Measurements from ENCODE around the gene KRT39.

Gene KRT39

GRCh38 chr17:40980596-40980995, 13.8 kb upstream of the KRT39 start:
- H3K9ac ChIP-seq (ENCODE audit: low read depth, low read length): no peak overlapping the region
- no peaks in the 10 kb centered on the region for H3K27me3 ChIP-seq (ENCODE audit: insufficient read depth, low read length)
- no peaks in the 10 kb centered on the region for H3K9me3 ChIP-seq (ENCODE audit: insufficient read depth, low read depth, low read length)
- no peaks in the 10 kb centered on the region for H3K36me3 ChIP-seq (ENCODE audit: insufficient read depth, low read length)
- peaks cover 9% of the 10 kb centered on the region for H3K4me1 ChIP-seq (ENCODE audit: insufficient read depth, low read length)
- no peak overlapping the region for H3K4me3 ChIP-seq (ENCODE audit: low read length)
- no peak overlapping the region for H3K27ac ChIP-seq (ENCODE audit: low read depth, low read length)
- WGBS: 86% methylated on average over 8 of the region's 8 CpGs

DNA sequence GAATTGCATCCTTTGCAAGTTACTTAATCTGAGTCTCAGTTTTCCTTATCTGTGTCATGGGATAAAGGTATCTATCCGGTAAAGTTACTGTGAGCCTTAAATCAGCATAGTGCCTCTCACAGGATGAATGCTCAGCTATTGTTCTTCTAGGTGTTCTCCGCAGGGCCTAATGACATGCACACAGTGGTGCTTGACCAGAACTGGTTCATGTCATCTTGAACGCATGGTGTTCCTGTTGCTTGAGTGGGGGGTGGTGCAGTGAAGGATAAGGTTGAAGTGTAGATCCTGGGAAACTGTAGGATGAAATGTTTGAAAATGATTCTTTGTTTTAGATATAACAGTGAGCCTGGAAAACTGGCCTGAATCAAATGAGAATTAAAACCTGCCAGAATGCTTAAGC, 13.4 kb upstream of the KRT39 start:
- H3K9ac ChIP-seq (ENCODE audit: low read depth, low read length): no peak overlapping the region
- H3K9me3 ChIP-seq (ENCODE audit: insufficient read depth, low read depth, low read length): no peaks in the 10 kb centered on the region
- no peaks in the 10 kb centered on the region for H3K27me3 ChIP-seq (ENCODE audit: insufficient read depth, low read length)
- 68% methylated on average over 3 of the region's 3 CpGs for WGBS
- H3K27ac ChIP-seq (ENCODE audit: low read depth, low read length): no peak overlapping the region
- H3K36me3 ChIP-seq (ENCODE audit: insufficient read depth, low read length): no peaks in the 10 kb centered on the region
- H3K4me1 ChIP-seq (ENCODE audit: insufficient read depth, low read length): peaks cover 9% of the 10 kb centered on the region
- H3K4me3 ChIP-seq (ENCODE audit: low read length): no peak overlapping the region

DNA sequence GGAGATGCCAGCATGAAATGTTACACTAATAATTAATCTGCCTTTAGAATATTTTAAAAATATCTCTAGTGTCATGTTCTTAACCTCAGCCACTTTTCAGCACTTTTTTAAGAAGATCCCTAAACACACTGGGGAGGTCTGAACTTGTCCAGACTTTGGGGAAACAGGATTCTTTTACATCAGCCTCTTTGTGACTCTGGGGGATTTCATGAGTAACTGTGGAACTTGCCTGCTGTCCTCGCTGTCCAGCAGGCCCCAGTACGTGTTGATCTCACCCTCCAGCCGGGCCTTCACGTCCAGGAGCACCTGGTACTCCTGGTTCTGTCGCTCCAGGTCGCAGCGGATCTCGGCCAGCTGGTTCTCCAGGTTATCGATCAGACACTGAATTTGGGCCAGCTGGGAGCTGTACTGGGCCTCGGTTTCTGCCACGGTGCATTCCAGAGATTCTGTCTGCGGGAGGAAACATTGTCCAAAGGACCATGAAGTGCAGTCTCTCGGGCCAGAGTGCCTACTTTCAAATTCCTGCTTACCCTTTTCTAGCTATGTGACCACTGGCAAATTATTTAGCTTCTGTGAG, 11.9 kb upstream of the KRT39 start:
- H3K36me3 ChIP-seq (ENCODE audit: insufficient read depth, low read length): no peaks in the 10 kb centered on the region
- no peak overlapping the region for H3K27ac ChIP-seq (ENCODE audit: low read depth, low read length)
- WGBS: 94% methylated on average over 13 of the region's 13 CpGs
- H3K4me1 ChIP-seq (ENCODE audit: insufficient read depth, low read length): peaks cover 9% of the 10 kb centered on the region
- no peak overlapping the region for H3K9ac ChIP-seq (ENCODE audit: low read depth, low read length)
- H3K4me3 ChIP-seq (ENCODE audit: low read length): no peak overlapping the region
- H3K9me3 ChIP-seq (ENCODE audit: insufficient read depth, low read depth, low read length): no peaks in the 10 kb centered on the region
- H3K27me3 ChIP-seq (ENCODE audit: insufficient read depth, low read length): no peaks in the 10 kb centered on the region

DNA sequence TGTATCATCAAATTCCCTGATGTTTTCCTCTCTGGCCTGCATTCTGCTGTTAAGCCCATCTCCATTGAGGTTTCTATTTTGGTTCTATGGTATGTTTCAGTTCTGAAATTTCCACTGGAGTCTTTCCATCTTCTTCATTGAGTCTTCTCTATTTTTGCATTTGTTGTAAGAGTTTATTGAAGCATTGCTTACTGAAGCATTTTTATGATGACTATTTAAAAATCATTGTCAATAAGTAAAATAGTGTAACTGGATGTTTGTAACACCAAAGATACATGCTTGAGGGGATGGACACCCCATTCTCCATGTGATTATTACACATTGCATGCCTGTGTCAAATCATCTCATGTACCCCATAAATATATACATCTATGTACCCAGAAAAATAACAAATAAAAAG, 8.8 kb upstream of the KRT39 start:
- Histone ChIP-seq H3K36me3 (ENCODE audit: insufficient read depth, low read length) (no peaks in the 10 kb centered on the region), H3K27me3 (ENCODE audit: insufficient read depth, low read length) (no peaks in the 10 kb centered on the region), H3K27ac (ENCODE audit: low read depth, low read length) (no peak overlapping the region), H3K4me1 (ENCODE audit: insufficient read depth, low read length) (peaks cover 7% of the 10 kb centered on the region), H3K9ac (ENCODE audit: low read depth, low read length) (no peak overlapping the region), H3K4me3 (ENCODE audit: low read length) (no peak overlapping the region), H3K9me3 (ENCODE audit: insufficient read depth, low read depth, low read length) (no peaks in the 10 kb centered on the region)

DNA sequence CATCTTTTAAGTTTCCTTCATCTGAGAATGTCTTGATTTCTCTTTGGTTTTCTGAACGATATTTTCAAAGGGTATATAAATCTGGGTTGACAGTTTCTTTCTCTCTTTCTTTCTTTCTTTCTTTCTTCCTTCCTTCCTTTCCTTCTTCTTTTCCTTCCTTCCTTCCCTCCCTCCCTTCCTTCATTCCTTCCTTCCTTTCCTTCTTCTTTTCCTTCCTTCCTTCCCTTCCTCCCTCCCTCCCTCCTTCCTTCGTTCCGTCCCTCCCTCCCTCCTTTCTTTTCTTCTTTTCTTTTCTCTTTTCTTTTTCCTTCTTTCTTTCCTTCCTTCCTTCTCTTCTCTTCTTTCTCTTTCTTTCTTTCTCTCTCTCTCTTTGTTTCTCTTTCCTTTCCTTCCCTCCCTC, 7.6 kb upstream of the KRT39 start:
- no peaks in the 10 kb centered on the region for H3K27me3 ChIP-seq (ENCODE audit: insufficient read depth, low read length)
- H3K9ac ChIP-seq (ENCODE audit: low read depth, low read length): no peak overlapping the region
- H3K4me1 ChIP-seq (ENCODE audit: insufficient read depth, low read length): no peaks in the 10 kb centered on the region
- no peak overlapping the region for H3K4me3 ChIP-seq (ENCODE audit: low read length)
- H3K27ac ChIP-seq (ENCODE audit: low read depth, low read length): no peak overlapping the region
- no peaks in the 10 kb centered on the region for H3K36me3 ChIP-seq (ENCODE audit: insufficient read depth, low read length)
- 97% methylated on average over 2 of the region's 3 CpGs for whole genome bisulfite sequencing
- no peaks in the 10 kb centered on the region for H3K9me3 ChIP-seq (ENCODE audit: insufficient read depth, low read depth, low read length)

GRCh38 chr17:40967582-40967981, 834 bp upstream of the KRT39 start:
- H3K27me3 ChIP-seq (ENCODE audit: insufficient read depth, low read length): no peaks in the 10 kb centered on the region
- H3K4me1 ChIP-seq (ENCODE audit: insufficient read depth, low read length): no peaks in the 10 kb centered on the region
- H3K9ac ChIP-seq (ENCODE audit: low read depth, low read length): no peak overlapping the region
- H3K9me3 ChIP-seq (ENCODE audit: insufficient read depth, low read depth, low read length): no peaks in the 10 kb centered on the region
- H3K27ac ChIP-seq (ENCODE audit: low read depth, low read length): no peak overlapping the region
- WGBS: 88% methylated on average over 1 of the region's 1 CpG
- H3K36me3 ChIP-seq (ENCODE audit: insufficient read depth, low read length): no peaks in the 10 kb centered on the region
- H3K4me3 ChIP-seq (ENCODE audit: low read length): no peak overlapping the region

DNA sequence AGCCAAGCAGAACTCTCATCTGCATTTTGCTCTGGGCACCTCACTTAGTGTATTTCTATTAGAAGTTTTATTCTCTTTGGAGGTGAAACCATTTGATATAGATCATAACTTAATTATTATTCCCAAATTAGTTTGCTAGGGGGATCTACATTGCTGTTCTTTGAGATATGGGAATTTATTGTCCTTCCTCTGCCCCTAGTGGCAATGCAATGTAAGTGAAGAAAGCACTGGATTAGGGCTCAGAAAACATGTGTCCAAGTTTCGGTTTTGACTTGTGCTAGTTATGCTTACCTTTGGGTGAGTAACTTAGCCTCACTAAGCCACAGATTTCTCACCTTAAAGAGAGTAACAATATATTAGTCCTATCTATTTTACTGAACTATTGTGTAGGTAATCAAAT, 2.9 kb downstream of the KRT39 start:
- WGBS: 86% methylated on average over 1 of the region's 1 CpG
- Histone ChIP-seq H3K27ac (ENCODE audit: low read depth, low read length) (no peak overlapping the region), H3K27me3 (ENCODE audit: insufficient read depth, low read length) (no peaks in the 10 kb centered on the region), H3K9ac (ENCODE audit: low read depth, low read length) (no peak overlapping the region), H3K4me3 (ENCODE audit: low read length) (no peak overlapping the region), H3K9me3 (ENCODE audit: insufficient read depth, low read depth, low read length) (no peaks in the 10 kb centered on the region), H3K4me1 (ENCODE audit: insufficient read depth, low read length) (0 out of 2 replicates have a peak, but pooled peaks cover 1% of the 10 kb centered on the region), H3K36me3 (ENCODE audit: insufficient read depth, low read length) (no peaks in the 10 kb centered on the region)

GRCh38 chr17:40962059-40962561, 4.6 kb downstream of the KRT39 start:
- WGBS: 94% methylated on average over 4 of the region's 4 CpGs
- Histone ChIP-seq H3K9ac (ENCODE audit: low read depth, low read length) (no peak overlapping the region), H3K36me3 (ENCODE audit: insufficient read depth, low read length) (no peaks in the 10 kb centered on the region), H3K4me3 (ENCODE audit: low read length) (no peak overlapping the region), H3K9me3 (ENCODE audit: insufficient read depth, low read depth, low read length) (no peaks in the 10 kb centered on the region), H3K27me3 (ENCODE audit: insufficient read depth, low read length) (no peaks in the 10 kb centered on the region), H3K27ac (ENCODE audit: low read depth, low read length) (no peak overlapping the region), H3K4me1 (ENCODE audit: insufficient read depth, low read length) (peaks cover 19% of the 10 kb centered on the region)

- Histone ChIP-seq H3K9ac (ENCODE audit: low read depth, low read length) (no peak overlapping the region), H3K4me3 (ENCODE audit: low read length) (no peak overlapping the region), H3K36me3 (ENCODE audit: insufficient read depth, low read length) (no peaks in the 10 kb centered on the region), H3K4me1 (ENCODE audit: insufficient read depth, low read length) (peaks cover 24% of the 10 kb centered on the region), H3K9me3 (ENCODE audit: insufficient read depth, low read depth, low read length) (no peaks in the 10 kb centered on the region), H3K27ac (ENCODE audit: low read depth, low read length) (no peak overlapping the region), H3K27me3 (ENCODE audit: insufficient read depth, low read length) (no peaks in the 10 kb centered on the region)
- no CpG with 5 or more reads among the region's 1 CpG for WGBS
These were observed 5.2 kb downstream of the KRT39 start for GRCh38 chr17:40961591-40961990.

- no peaks in the 10 kb centered on the region for H3K27me3 ChIP-seq (ENCODE audit: insufficient read depth, low read length)
- peaks cover 25% of the 10 kb centered on the region for H3K4me1 ChIP-seq (ENCODE audit: insufficient read depth, low read length)
- H3K9ac ChIP-seq (ENCODE audit: low read depth, low read length): no peak overlapping the region
- H3K9me3 ChIP-seq (ENCODE audit: insufficient read depth, low read depth, low read length): no peaks in the 10 kb centered on the region
- H3K27ac ChIP-seq (ENCODE audit: low read depth, low read length): no peak overlapping the region
- WGBS: 93% methylated on average over 10 of the region's 10 CpGs
- no peak overlapping the region for H3K4me3 ChIP-seq (ENCODE audit: low read length)
- no peaks in the 10 kb centered on the region for H3K36me3 ChIP-seq (ENCODE audit: insufficient read depth, low read length)
These were observed 6.6 kb downstream of the KRT39 start for GRCh38 chr17:40960144-40960543.

- no peaks in the 10 kb centered on the region for H3K27me3 ChIP-seq (ENCODE audit: insufficient read depth, low read length)
- no peaks in the 10 kb centered on the region for H3K36me3 ChIP-seq (ENCODE audit: insufficient read depth, low read length)
- no peaks in the 10 kb centered on the region for H3K9me3 ChIP-seq (ENCODE audit: insufficient read depth, low read depth, low read length)
- H3K27ac ChIP-seq (ENCODE audit: low read depth, low read length): no peak overlapping the region
- H3K9ac ChIP-seq (ENCODE audit: low read depth, low read length): no peak overlapping the region
- WGBS: 88% methylated on average over 11 of the region's 12 CpGs
- H3K4me1 ChIP-seq (ENCODE audit: insufficient read depth, low read length): peaks cover 25% of the 10 kb centered on the region
- no peak overlapping the region for H3K4me3 ChIP-seq (ENCODE audit: low read length)
These were observed 8.4 kb downstream of the KRT39 start for GRCh38 chr17:40958086-40958953.

Data from HUES64 (cell line).